A673 (cell line): Measurements from ENCODE around the gene FAHD2A. TPM values are rescaled to one million over a fixed set of nuclear protein-coding genes. Genes with fewer than 3 reads are reported as not detected.

ENCODE experiments used
- BruUV-seq: library from RNA; stranded (reverse); fragments of 400-500 nt; replicated peaks from 2 replicates; lab custom pipeline; 2021; lab: Mats Ljungman, UMichigan
- CTCF ChIA-PET: fragments of 300-600 bp; sonication (Branson Sonifier 250); formaldehyde crosslinking; loops from one replicate; lab custom pipeline; 2022; ENCODE audit warnings: antibody characterized with exemption; lab: Charles Lee
- POLR2A ChIA-PET: fragments of 300-600 bp; sonication (Branson Sonifier 250); formaldehyde crosslinking; loops from one replicate; lab custom pipeline; 2022; ENCODE audit warnings: antibody characterized with exemption; ENCODE audit not compliant: low non-redundant PET; lab: Charles Lee
- DNase-seq: peaks from one replicate; pipeline ENCODE4 v3.0.0-alpha.2; 2015; ENCODE audit warnings: low spot score
- H3K27ac ChIP-seq: fragments of 200-600 bp; sonication (generic); 2 replicates; pipeline ENCODE4 v1.5.1; 2016; ENCODE audit warnings: mixed run types, low read depth, mild to moderate bottlenecking, mixed read lengths, antibody characterized with exemption, low read length; ENCODE audit not compliant: poor library complexity, severe bottlenecking
- H3K27me3 ChIP-seq: fragments of 200-600 bp; sonication (generic); replicated peaks from 2 replicates; pipeline ENCODE4 v1.6.1; 2017; ENCODE audit warnings: mixed run types, low read depth, mild to moderate bottlenecking, mixed read lengths, antibody characterized with exemption, low read length; ENCODE audit not compliant: insufficient read depth, poor library complexity
- H3K36me3 ChIP-seq: fragments of 200-600 bp; sonication (generic); 2 replicates; pipeline ENCODE4 v1.6.1; 2016; ENCODE audit warnings: mixed run types, mild to moderate bottlenecking, mixed read lengths, antibody characterized with exemption, low read length; ENCODE audit not compliant: insufficient read depth, poor library complexity, severe bottlenecking
- H3K4me1 ChIP-seq: fragments of 200-600 bp; sonication (generic); 2 replicates; pipeline ENCODE4 v1.6.1; 2017; ENCODE audit warnings: mixed run types, mild to moderate bottlenecking, mixed read lengths, antibody characterized with exemption, low read length; ENCODE audit not compliant: insufficient read depth, poor library complexity, severe bottlenecking
- H3K4me3 ChIP-seq: fragments of 200-600 bp; sonication (generic); 2 replicates; pipeline ENCODE4 v1.5.1; 2016; ENCODE audit warnings: low read depth, mixed run types, mild to moderate bottlenecking, mixed read lengths, low read length; ENCODE audit not compliant: poor library complexity, severe bottlenecking
- H3K9me3 ChIP-seq: fragments of 200-600 bp; sonication (generic); 2 replicates; pipeline ENCODE4 v1.6.1; 2016; ENCODE audit warnings: mixed run types, low read depth, mild to moderate bottlenecking, mixed read lengths, antibody characterized with exemption, low read length; ENCODE audit not compliant: poor library complexity, severe bottlenecking
- EZH2 ChIP-seq: fragments of 200-600 bp; sonication (generic); IDR thresholded peaks from 2 replicates; pipeline ENCODE4 v1.6.1; 2017; ENCODE audit warnings: borderline replicate concordance, low read depth, mild to moderate bottlenecking, mixed read lengths, antibody characterized with exemption, low read length; ENCODE audit not compliant: poor library complexity, severe bottlenecking
- intact Hi-C: fragments of 100-400 bp; cut with micrococcal nuclease; formaldehyde crosslinking; loops from one replicate; pipeline ENCODE4 v1.10.0; 2022; ENCODE audit not compliant: unreplicated experiment
- total RNA-seq: library from RNA; stranded (reverse); gene quantifications from 2 replicates; pipeline ENCODE4 v1.2.3, GENCODE V29; 2021
- TF ChIP-seq, protein P1 (sequence below): fragments of 300-800, 200-600 bp; sonication (generic); conservative IDR thresholded peaks from 2 replicates; pipeline ENCODE4 v1.5.1; 2017; ENCODE audit warnings: low read depth, mild to moderate bottlenecking, antibody characterized with exemption, low read length, moderate library complexity, mixed read lengths

FAHD2A gene
- total RNA-seq, 1 experiment from 2014 or later = 28.9 TPM

DNA sequence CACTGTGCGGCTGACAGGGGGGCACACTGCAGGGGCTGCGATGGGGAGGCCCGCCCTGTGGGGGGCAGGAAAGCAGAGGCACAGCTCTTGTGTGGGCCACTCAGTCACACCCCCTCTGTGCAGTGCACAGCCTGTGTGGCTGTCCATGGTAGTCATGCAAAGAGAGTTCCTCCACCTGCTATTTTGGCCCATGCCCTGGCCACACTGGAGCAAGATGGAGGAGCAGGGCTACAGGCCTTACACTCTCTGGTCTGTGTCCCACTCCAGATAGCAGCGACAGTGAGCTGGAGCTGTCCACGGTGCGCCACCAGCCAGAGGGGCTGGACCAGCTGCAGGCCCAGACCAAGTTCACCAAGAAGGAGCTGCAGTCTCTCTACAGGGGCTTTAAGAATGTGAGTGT lies 28.5 kb upstream of the FAHD2A start:
- intact Hi-C loops = no loop called here
- ChIA-PET CTCF (no interaction called here), POLR2A (no interaction called here)
- no peaks in the 10 kb centered on the region for H3K9me3 ChIP-seq
- TF ChIP-seq, protein P1, sequence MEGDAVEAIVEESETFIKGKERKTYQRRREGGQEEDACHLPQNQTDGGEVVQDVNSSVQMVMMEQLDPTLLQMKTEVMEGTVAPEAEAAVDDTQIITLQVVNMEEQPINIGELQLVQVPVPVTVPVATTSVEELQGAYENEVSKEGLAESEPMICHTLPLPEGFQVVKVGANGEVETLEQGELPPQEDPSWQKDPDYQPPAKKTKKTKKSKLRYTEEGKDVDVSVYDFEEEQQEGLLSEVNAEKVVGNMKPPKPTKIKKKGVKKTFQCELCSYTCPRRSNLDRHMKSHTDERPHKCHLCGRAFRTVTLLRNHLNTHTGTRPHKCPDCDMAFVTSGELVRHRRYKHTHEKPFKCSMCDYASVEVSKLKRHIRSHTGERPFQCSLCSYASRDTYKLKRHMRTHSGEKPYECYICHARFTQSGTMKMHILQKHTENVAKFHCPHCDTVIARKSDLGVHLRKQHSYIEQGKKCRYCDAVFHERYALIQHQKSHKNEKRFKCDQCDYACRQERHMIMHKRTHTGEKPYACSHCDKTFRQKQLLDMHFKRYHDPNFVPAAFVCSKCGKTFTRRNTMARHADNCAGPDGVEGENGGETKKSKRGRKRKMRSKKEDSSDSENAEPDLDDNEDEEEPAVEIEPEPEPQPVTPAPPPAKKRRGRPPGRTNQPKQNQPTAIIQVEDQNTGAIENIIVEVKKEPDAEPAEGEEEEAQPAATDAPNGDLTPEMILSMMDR = no peak
- no peak for TF ChIP-seq EZH2
- H3K27me3 ChIP-seq = peaks cover 14% of the 10 kb centered on the region
- H3K27ac ChIP-seq = no peak overlapping the region
- no peak overlapping the region for H3K4me3 ChIP-seq
- DNase-seq = no peak
- H3K4me1 ChIP-seq = no peaks in the 10 kb centered on the region
- no peaks in the 10 kb centered on the region for H3K36me3 ChIP-seq
- no TSS peak for BruUV-seq

DNA sequence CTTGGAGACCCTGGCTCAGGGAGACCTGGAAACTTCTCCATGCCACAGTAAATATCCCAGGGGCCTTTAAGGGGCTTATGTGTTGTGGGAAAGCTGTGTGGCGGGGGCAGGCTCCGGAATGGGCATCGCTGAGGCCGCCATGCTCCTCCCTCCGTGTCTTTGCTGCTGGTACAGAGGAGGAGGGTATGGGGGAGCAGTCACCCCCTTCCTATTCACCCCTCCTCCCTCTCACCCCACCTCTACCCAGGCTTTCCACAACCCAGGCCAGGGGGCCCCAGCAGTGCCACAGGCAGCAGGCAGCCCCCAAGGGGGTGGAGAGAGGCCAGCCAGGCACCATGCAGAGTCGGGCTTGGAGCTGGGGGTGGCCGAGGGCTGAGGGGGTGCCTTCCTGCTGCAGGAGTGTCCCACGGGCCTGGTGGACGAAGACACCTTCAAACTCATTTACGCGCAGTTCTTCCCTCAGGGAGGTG lies 28.0 kb upstream of the FAHD2A start:
- intact Hi-C loops = no loop called here
- no peak for TF ChIP-seq EZH2
- TF ChIP-seq, protein P1 = no peak
- H3K27ac ChIP-seq = no peak overlapping the region
- ChIA-PET POLR2A (no interaction called here), CTCF (no interaction called here)
- no peaks in the 10 kb centered on the region for H3K4me1 ChIP-seq
- H3K27me3 ChIP-seq = peaks cover 9% of the 10 kb centered on the region
- DNase-seq = no peak
- H3K36me3 ChIP-seq = no peaks in the 10 kb centered on the region
- H3K4me3 ChIP-seq = no peak overlapping the region
- BruUV-seq = no TSS peak
- no peaks in the 10 kb centered on the region for H3K9me3 ChIP-seq

DNA sequence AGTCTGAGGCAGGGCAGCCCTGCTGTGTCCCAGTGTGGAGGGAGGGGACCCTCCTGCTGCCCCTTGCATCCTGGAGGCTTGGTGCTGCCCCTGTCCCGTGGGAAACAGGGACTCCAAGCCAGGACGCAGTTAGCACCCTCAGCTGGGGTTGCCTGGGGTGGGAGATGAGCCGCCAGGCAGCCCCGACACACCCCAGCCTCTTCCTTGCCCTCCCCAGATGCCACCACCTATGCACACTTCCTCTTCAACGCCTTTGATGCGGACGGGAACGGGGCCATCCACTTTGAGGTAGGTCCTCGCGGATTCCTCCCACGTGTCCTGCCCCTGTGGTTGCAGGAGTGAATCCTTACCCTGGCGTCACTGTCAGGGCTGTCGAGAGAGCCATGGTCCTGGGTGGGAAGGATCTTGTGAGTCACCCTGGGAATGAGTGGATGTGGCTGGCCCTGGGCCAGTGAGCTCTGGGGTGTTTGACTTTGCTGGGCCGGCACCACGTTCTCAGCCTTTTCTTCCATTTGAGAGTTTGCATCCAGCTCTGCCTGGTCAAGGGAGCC lies 27.5 kb upstream of the FAHD2A start:
- CTCF ChIA-PET = interaction anchor here (0.6 kb wide), 1 partner anchor 142 kb away, joined by 3 read pairs; no protein-coding TSS in a partner anchor
- H3K27ac ChIP-seq = no peak overlapping the region
- no peaks in the 10 kb centered on the region for H3K9me3 ChIP-seq
- intact Hi-C loops = no loop called here
- H3K27me3 ChIP-seq = peaks cover 4% of the 10 kb centered on the region
- H3K4me3 ChIP-seq = no peak overlapping the region
- DNase-seq = no peak
- H3K4me1 ChIP-seq = no peaks in the 10 kb centered on the region
- H3K36me3 ChIP-seq = no peaks in the 10 kb centered on the region
- BruUV-seq = no TSS peak
- TF ChIP-seq EZH2 = no peak
- TF ChIP-seq, protein P1 = no peak
- POLR2A ChIA-PET = interaction anchor here (0.5 kb wide), 1 partner anchor 10 kb away, joined by 3 read pairs; no protein-coding TSS in a partner anchor
